H9 (cell line): ENCODE measurements around the gene SUPT3H. TPM values are rescaled to one million over a fixed set of nuclear protein-coding genes. Genes with fewer than 3 reads are reported as not detected.

Source experiments
- DNase-seq: peaks from one replicate; pipeline ENCODE4 v3.0.0-alpha.2; 2017
- H2AFZ ChIP-seq: one replicate; pipeline ENCODE4 v1.6.1; 2013; ENCODE audit warnings: mild to moderate bottlenecking, low read length, control low read depth, moderate library complexity
- H2AK5ac ChIP-seq: 2 replicates; pipeline ENCODE4 v1.6.1; 2013; ENCODE audit warnings: low read length, control low read depth, mixed read lengths; ENCODE audit not compliant: insufficient read length
- H2BK120ac ChIP-seq: one replicate; pipeline ENCODE4 v1.6.1; 2013; ENCODE audit warnings: low read depth, mild to moderate bottlenecking, low read length, control low read depth, inconsistent platforms; ENCODE audit not compliant: poor library complexity, severe bottlenecking
- H2BK12ac ChIP-seq: 2 replicates; pipeline ENCODE4 v1.6.1; 2013; ENCODE audit warnings: low read length, control low read depth, mixed read lengths, low read depth; ENCODE audit not compliant: insufficient read length
- H2BK15ac ChIP-seq: 2 replicates; pipeline ENCODE4 v1.6.1; 2013; ENCODE audit warnings: low read depth, low read length, control low read depth
- H2BK20ac ChIP-seq: one replicate; pipeline ENCODE4 v1.6.1; 2013; ENCODE audit warnings: low read depth, mild to moderate bottlenecking, low read length, control low read depth, inconsistent platforms; ENCODE audit not compliant: poor library complexity, severe bottlenecking
- H2BK5ac ChIP-seq: 2 replicates; pipeline ENCODE4 v1.6.1; 2013; ENCODE audit warnings: low read length, control low read depth, mixed read lengths; ENCODE audit not compliant: insufficient read length
- H3K14ac ChIP-seq: 2 replicates; pipeline ENCODE4 v1.6.1; 2013; ENCODE audit warnings: low read length, control low read depth; ENCODE audit not compliant: insufficient read depth
- H3K18ac ChIP-seq: 2 replicates; pipeline ENCODE4 v1.6.1; 2013; ENCODE audit warnings: low read depth, mild to moderate bottlenecking, mixed read lengths, low read length, control low read depth; ENCODE audit not compliant: insufficient read length
- H3K23ac ChIP-seq: 2 replicates; pipeline ENCODE4 v1.6.1; 2013; ENCODE audit warnings: low read length, control low read depth, mixed read lengths, low read depth; ENCODE audit not compliant: insufficient read length
- H3K23me2 ChIP-seq: 2 replicates; pipeline ENCODE4 v1.6.1; 2013; ENCODE audit warnings: low read depth, mild to moderate bottlenecking, mixed read lengths, low read length, control low read depth; ENCODE audit not compliant: insufficient read length, poor library complexity, severe bottlenecking
- H3K27ac ChIP-seq: 2 replicates; pipeline ENCODE4 v1.5.1; 2013; ENCODE audit warnings: low read length, control low read depth, mixed read lengths, low read depth; ENCODE audit not compliant: insufficient read length
- H3K27me3 ChIP-seq: 2 replicates; pipeline ENCODE4 v1.6.1; 2013; ENCODE audit warnings: low read length, control low read depth, inconsistent platforms; ENCODE audit not compliant: insufficient read depth
- H3K4ac ChIP-seq: 2 replicates; pipeline ENCODE4 v1.6.1; 2013; ENCODE audit warnings: low read depth, mild to moderate bottlenecking, control low read depth, inconsistent platforms, low read length, moderate library complexity
- H3K4me1 ChIP-seq: 2 replicates; pipeline ENCODE4 v1.6.1; 2013; ENCODE audit warnings: low read length, control low read depth, inconsistent platforms; ENCODE audit not compliant: insufficient read depth
- H3K4me2 ChIP-seq: 2 replicates; pipeline ENCODE4 v1.6.1; 2013; ENCODE audit warnings: low read length, control low read depth, mixed read lengths; ENCODE audit not compliant: insufficient read length, insufficient read depth
- H3K56ac ChIP-seq: 2 replicates; pipeline ENCODE4 v1.6.1; 2013; ENCODE audit warnings: low read depth, mild to moderate bottlenecking, mixed read lengths, low read length, control low read depth; ENCODE audit not compliant: insufficient read length
- H3K79me1 ChIP-seq: 2 replicates; pipeline ENCODE4 v1.6.1; 2013; ENCODE audit warnings: low read depth, mild to moderate bottlenecking, moderate library complexity, low read length, control low read depth, inconsistent platforms; ENCODE audit not compliant: insufficient read depth, poor library complexity, severe bottlenecking
- H3K79me2 ChIP-seq: 2 replicates; pipeline ENCODE4 v1.6.1; 2013; ENCODE audit warnings: low read length, control low read depth, inconsistent platforms; ENCODE audit not compliant: insufficient read depth
- H3K9ac ChIP-seq: 2 replicates; pipeline ENCODE4 v1.6.1; 2013; ENCODE audit warnings: low read length, control low read depth, mixed read lengths; ENCODE audit not compliant: insufficient read length; ENCODE audit errors: extremely low read depth
- H3K9me3 ChIP-seq: one replicate; pipeline ENCODE4 v1.6.1; 2013; ENCODE audit warnings: low read depth, low read length, inconsistent platforms; ENCODE audit not compliant: control insufficient read depth
- H3T11ph ChIP-seq: one replicate; pipeline ENCODE4 v1.6.1; 2013; ENCODE audit warnings: mild to moderate bottlenecking, low read length, control low read depth, inconsistent platforms
- H4K20me1 ChIP-seq: one replicate; pipeline ENCODE4 v1.6.1; 2013; ENCODE audit not compliant: control insufficient read depth, insufficient read length, insufficient read depth
- H4K5ac ChIP-seq: 2 replicates; pipeline ENCODE4 v1.6.1; 2013; ENCODE audit warnings: low read depth, mild to moderate bottlenecking, mixed read lengths, low read length, control low read depth; ENCODE audit not compliant: insufficient read length
- H4K8ac ChIP-seq: replicated peaks from 2 replicates; pipeline ENCODE4 v1.6.1; 2013; ENCODE audit warnings: low read length, control low read depth, mixed read lengths, low read depth; ENCODE audit not compliant: insufficient read length
- H4K91ac ChIP-seq: 2 replicates; pipeline ENCODE4 v1.6.1; 2013; ENCODE audit warnings: low read depth, mild to moderate bottlenecking, moderate library complexity, mixed read lengths, low read length, control low read depth; ENCODE audit not compliant: insufficient read length
- H3K27ac Mint-ChIP-seq, 3 experiments: 2 replicates in 2 of 3; 3 replicates in 1 of 3; pipeline ENCODE4 v1.8.0; 2020 to 2021; ENCODE audit warnings: mixed read lengths in 3 of 3, mild to moderate bottlenecking in 1 of 3, moderate library complexity in 1 of 3
- H3K27me3 Mint-ChIP-seq: 2 replicates; pipeline ENCODE4 v1.8.0; 2021; ENCODE audit warnings: low read depth, mild to moderate bottlenecking, moderate library complexity, mixed read lengths
- H3K36me3 Mint-ChIP-seq, 3 experiments: 2 replicates in 2 of 3; 3 replicates in 1 of 3; pipeline ENCODE4 v1.8.0; 2020 to 2021; ENCODE audit warnings: low read depth in 3 of 3, mixed read lengths in 3 of 3; ENCODE audit not compliant: insufficient read depth in 1 of 3
- H3K4me1 Mint-ChIP-seq, 2 experiments: 2 replicates each; pipeline ENCODE4 v1.8.0; 2020; ENCODE audit warnings: mixed read lengths in 2 of 2
- H3K4me3 Mint-ChIP-seq, 2 experiments: 2 replicates in 1 of 2; 3 replicates in 1 of 2; pipeline ENCODE4 v1.8.0; 2020 to 2021; ENCODE audit warnings: mild to moderate bottlenecking in 2 of 2, mixed read lengths in 2 of 2, moderate library complexity in 1 of 2
- H3K9me3 Mint-ChIP-seq, 2 experiments: 2 replicates in 1 of 2; 3 replicates in 1 of 2; pipeline ENCODE4 v1.8.0; 2020; ENCODE audit warnings: mild to moderate bottlenecking in 2 of 2, mixed read lengths in 2 of 2, moderate library complexity in 1 of 2
- WGBS: extraction: QIAGEN DNeasy Blood & Tissue Kit; methylation state at CpG from one replicate; pipeline ENCODE4 v1.1.7; 2013; ENCODE audit warnings: missing lambda C conversion rate, low lambda C conversion rate, mixed read lengths; ENCODE audit not compliant: insufficient read length; ENCODE audit errors: extremely low coverage; 5-methylcytosine and 5-hydroxymethylcytosine counted together
- total RNA-seq: library from RNA; stranded (reverse); gene quantifications from 2 replicates; pipeline ENCODE4 v1.2.1, GENCODE V29; 2021
- TF ChIP-seq, protein P1 (sequence below): fragments of 200-600 bp; sonication (generic); conservative IDR thresholded peaks from 3 replicates; pipeline ENCODE4 v1.8.0; 2021; ENCODE audit warnings: antibody characterized with exemption, mild to moderate bottlenecking

The SUPT3H gene
- total RNA-seq, 1 experiment from 2014 or later = 22.5 TPM

DNA sequence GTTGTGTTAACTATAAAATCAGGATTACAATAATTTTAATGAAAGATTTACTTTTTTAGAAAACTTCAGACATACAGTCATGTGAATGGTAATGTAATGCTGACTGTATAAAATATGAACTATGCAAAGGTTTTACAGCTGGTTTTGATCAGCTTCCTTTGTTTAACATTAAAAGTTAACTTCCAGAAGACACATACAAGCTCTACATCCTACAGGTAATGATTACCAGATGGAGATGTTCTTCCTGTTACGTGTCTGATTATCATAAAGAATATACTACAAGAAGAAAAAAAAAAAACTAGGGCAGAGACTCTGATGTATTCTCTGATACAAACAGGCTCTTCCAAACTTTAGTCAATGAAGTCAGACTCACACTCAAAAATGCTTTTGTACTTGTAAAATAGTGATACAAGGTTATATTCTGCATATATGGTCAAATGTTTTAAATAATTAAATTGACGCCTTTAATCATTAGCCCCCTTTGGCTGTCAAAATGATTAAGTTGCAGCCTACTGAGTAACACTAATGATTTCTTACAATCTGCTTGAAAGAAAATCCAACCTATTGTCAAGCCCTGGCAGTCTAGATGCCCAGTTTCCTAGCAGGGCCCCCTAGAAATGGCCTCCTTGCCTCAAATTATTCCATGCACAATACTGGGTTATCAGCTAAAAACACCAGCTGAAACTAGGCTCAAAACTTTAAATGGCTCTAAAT is 301.4 kb downstream of the SUPT3H start:
- Histone ChIP-seq H3K23ac (no peak overlapping the region), H2AFZ (no peak overlapping the region), H3K4me2 (no peak overlapping the region), H2BK5ac (no peak overlapping the region), H2BK15ac (no peak overlapping the region), H2BK12ac (no peak overlapping the region), H3K56ac (no peak overlapping the region), H3K9ac (no peak overlapping the region), H3K14ac (no peak overlapping the region), H4K91ac (no peak overlapping the region), H2BK20ac (no peak overlapping the region), H2AK5ac (no peak overlapping the region), H3K9me3 (no peaks in the 10 kb centered on the region), H3K4me1 (no peaks in the 10 kb centered on the region), H2BK120ac (no peak overlapping the region), H3T11ph (no peak overlapping the region), H3K27me3 (no peaks in the 10 kb centered on the region), H3K79me2 (no peaks in the 10 kb centered on the region; the same call in 1 of the 2 replicates), H3K4ac (no peak overlapping the region), H3K79me1 (no peaks in the 10 kb centered on the region), H4K20me1 (no peaks in the 10 kb centered on the region), H3K23me2 (no peaks in the 10 kb centered on the region), H4K5ac (no peak overlapping the region), H3K18ac (no peak overlapping the region), H3K27ac (no peak overlapping the region), H4K8ac (no peak overlapping the region)
- H3K4me1 Mint-ChIP-seq = peaks cover 11% of the 10 kb centered on the region in 2 experiments
- H3K36me3 Mint-ChIP-seq = peaks cover 4 to 15% (median 10%) of the 10 kb centered on the region in 3 experiments; a peak in 6 of 7 replicates
- no peaks in the 10 kb centered on the region for H3K27me3 Mint-ChIP-seq
- TF ChIP-seq, protein P1, sequence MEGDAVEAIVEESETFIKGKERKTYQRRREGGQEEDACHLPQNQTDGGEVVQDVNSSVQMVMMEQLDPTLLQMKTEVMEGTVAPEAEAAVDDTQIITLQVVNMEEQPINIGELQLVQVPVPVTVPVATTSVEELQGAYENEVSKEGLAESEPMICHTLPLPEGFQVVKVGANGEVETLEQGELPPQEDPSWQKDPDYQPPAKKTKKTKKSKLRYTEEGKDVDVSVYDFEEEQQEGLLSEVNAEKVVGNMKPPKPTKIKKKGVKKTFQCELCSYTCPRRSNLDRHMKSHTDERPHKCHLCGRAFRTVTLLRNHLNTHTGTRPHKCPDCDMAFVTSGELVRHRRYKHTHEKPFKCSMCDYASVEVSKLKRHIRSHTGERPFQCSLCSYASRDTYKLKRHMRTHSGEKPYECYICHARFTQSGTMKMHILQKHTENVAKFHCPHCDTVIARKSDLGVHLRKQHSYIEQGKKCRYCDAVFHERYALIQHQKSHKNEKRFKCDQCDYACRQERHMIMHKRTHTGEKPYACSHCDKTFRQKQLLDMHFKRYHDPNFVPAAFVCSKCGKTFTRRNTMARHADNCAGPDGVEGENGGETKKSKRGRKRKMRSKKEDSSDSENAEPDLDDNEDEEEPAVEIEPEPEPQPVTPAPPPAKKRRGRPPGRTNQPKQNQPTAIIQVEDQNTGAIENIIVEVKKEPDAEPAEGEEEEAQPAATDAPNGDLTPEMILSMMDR = no peak
- H3K9me3 Mint-ChIP-seq = peaks cover 17% of the 10 kb centered on the region in 2 experiments
- no peak overlapping the region for H3K4me3 Mint-ChIP-seq
- no CpG with 5 or more reads among the region's 2 CpGs for WGBS
- H3K27ac Mint-ChIP-seq = no peak overlapping the region
- no peak for DNase-seq
